ENCODE results near the gene ARHGEF6.

Gene ARHGEF6

GRCh38 chrX:136765821-136766356 lies 14.8 kb downstream of the ARHGEF6 start:
- Histone ChIP-seq H3K79me2 (ENCODE audit: control insufficient read depth, low read length) (peaks cover 90% of the 10 kb centered on the region), H3K4me1 (ENCODE audit: control insufficient read depth, low read length) (peaks cover 90% of the 10 kb centered on the region), H3K27me3 (ENCODE audit: control insufficient read depth, low read length) (no peaks in the 10 kb centered on the region), H3K4me3 (ENCODE audit: low read length) (peak overlapping the region; percentile 12; the same call in 1 of the 2 replicates), H3K4me2 (ENCODE audit: low read length) (peak overlapping the region; percentile 87), H3K9me3 (ENCODE audit: control insufficient read depth, insufficient read depth, low read length) (no peaks in the 10 kb centered on the region), H3K27ac (ENCODE audit: low read depth, low read length) (no peak overlapping the region), H3F3A (ENCODE audit: control insufficient read depth, insufficient read depth) (peaks cover 14% of the 10 kb centered on the region), H3K9me2 (replicated peaks; ENCODE audit: control insufficient read depth, low read length) (no peaks in the 10 kb centered on the region), H3K36me3 (ENCODE audit: control insufficient read depth, low read length) (peaks cover 13% of the 10 kb centered on the region), H4K20me1 (ENCODE audit: control insufficient read depth, insufficient read depth, low read depth, low read length) (no peaks in the 10 kb centered on the region)
- no peak for TF ChIP-seq CTCF (IDR thresholded peaks at IDR 0.05; ENCODE audit: low read depth, low read length, poor library complexity, severe bottlenecking)
- no peak for TF ChIP-seq EZH2phosphoT487 (IDR thresholded peaks at IDR 0.05; ENCODE audit: borderline replicate concordance, low read length)

DNA sequence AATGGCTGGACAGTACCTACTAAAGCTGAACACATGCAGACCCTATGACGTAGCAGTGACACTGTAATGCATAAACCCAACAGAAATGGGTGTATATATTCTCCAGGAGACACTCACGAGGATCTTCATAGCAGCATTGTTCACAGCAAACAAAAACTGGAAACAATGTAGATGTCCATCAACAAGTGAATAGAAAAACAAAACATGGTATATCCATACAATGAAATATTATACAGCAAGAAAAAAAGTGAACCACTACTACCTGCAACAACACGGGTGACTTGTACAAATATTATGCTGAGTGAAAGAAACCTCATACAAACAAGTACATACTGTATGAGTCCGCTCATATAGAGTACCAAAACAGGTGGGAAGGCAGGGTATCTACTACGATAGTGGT lies 16.5 kb downstream of the ARHGEF6 start:
- no peaks in the 10 kb centered on the region for H3K9me3 ChIP-seq (ENCODE audit: control insufficient read depth, insufficient read depth, low read length)
- H3K79me2 ChIP-seq (ENCODE audit: control insufficient read depth, low read length), result peaks cover 89% of the 10 kb centered on the region
- no peaks in the 10 kb centered on the region for H3K27me3 ChIP-seq (ENCODE audit: control insufficient read depth, low read length)

DNA sequence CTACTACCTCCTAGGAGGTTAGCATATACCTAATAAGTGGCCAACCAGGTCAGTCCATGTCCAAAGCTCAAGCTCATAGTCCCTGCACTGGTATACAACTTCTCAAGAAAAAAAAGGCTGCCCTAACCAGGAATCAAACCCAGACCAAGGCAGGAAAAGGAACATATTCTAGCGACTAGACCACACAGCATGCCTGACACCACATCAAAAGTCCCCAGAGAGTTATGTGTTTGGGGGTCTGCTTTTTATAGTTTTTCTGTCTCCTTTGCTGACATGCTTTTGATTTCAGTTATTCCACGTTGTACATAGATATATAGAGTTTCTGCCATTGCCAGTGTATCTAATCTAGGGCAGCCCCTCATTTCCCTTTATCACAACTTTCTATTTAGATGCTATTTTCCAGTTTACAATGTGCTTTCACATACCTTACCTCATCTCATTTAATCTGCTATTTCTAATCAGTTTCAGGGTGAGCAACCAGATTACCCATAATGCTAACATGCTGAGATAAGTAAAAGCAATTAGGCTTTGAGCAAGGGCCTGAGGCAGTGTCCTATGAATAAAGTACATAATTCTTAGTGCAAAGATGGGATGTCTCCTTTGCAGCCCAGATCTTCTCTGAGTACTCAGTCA lies 17.8 kb downstream of the ARHGEF6 start:
- H3K4me2 ChIP-seq (ENCODE audit: low read length), result peak overlapping the region; percentile 83
- peaks cover 18% of the 10 kb centered on the region for H3K36me3 ChIP-seq (ENCODE audit: control insufficient read depth, low read length)
- peaks cover 86% of the 10 kb centered on the region for H3K79me2 ChIP-seq (ENCODE audit: control insufficient read depth, low read length)
- H4K20me1 ChIP-seq (ENCODE audit: control insufficient read depth, insufficient read depth, low read depth, low read length), result no peaks in the 10 kb centered on the region
- H3F3A ChIP-seq (ENCODE audit: control insufficient read depth, insufficient read depth), result peaks cover 14% of the 10 kb centered on the region
- peak overlapping the region; percentile 56 for H3K4me3 ChIP-seq (ENCODE audit: low read length)
- H3K9me3 ChIP-seq (ENCODE audit: control insufficient read depth, insufficient read depth, low read length), result no peaks in the 10 kb centered on the region
- no peaks in the 10 kb centered on the region for H3K9me2 ChIP-seq (replicated peaks; ENCODE audit: control insufficient read depth, low read length)
- peak overlapping the region; percentile 72 for H3K27ac ChIP-seq (ENCODE audit: low read depth, low read length)
- peaks cover 78% of the 10 kb centered on the region for H3K4me1 ChIP-seq (ENCODE audit: control insufficient read depth, low read length)
- no peaks in the 10 kb centered on the region for H3K27me3 ChIP-seq (ENCODE audit: control insufficient read depth, low read length)
- TF ChIP-seq CTCF (IDR thresholded peaks at IDR 0.05; ENCODE audit: low read depth, low read length, poor library complexity, severe bottlenecking) (no peak), EZH2phosphoT487 (IDR thresholded peaks at IDR 0.05; ENCODE audit: borderline replicate concordance, low read length) (no peak)

More for the DNA sequence above, 16.5 kb downstream of the ARHGEF6 start:
- H3K36me3 ChIP-seq (ENCODE audit: control insufficient read depth, low read length), result peaks cover 18% of the 10 kb centered on the region
- H3K4me1 ChIP-seq (ENCODE audit: control insufficient read depth, low read length), result peaks cover 88% of the 10 kb centered on the region
- peak overlapping the region; percentile 72 for H3K27ac ChIP-seq (ENCODE audit: low read depth, low read length)
- no peaks in the 10 kb centered on the region for H3K9me2 ChIP-seq (replicated peaks; ENCODE audit: control insufficient read depth, low read length)
- H3K4me3 ChIP-seq (ENCODE audit: low read length), result peak overlapping the region; percentile 56
- peaks cover 14% of the 10 kb centered on the region for H3F3A ChIP-seq (ENCODE audit: control insufficient read depth, insufficient read depth)
- peak overlapping the region; percentile 83 for H3K4me2 ChIP-seq (ENCODE audit: low read length)
- TF ChIP-seq CTCF (IDR thresholded peaks at IDR 0.05; ENCODE audit: low read depth, low read length, poor library complexity, severe bottlenecking), result no peak
- no peak for TF ChIP-seq EZH2phosphoT487 (IDR thresholded peaks at IDR 0.05; ENCODE audit: borderline replicate concordance, low read length)
- no peaks in the 10 kb centered on the region for H4K20me1 ChIP-seq (ENCODE audit: control insufficient read depth, insufficient read depth, low read depth, low read length)
